Measurements from ENCODE around the gene FASN.

DNA sequence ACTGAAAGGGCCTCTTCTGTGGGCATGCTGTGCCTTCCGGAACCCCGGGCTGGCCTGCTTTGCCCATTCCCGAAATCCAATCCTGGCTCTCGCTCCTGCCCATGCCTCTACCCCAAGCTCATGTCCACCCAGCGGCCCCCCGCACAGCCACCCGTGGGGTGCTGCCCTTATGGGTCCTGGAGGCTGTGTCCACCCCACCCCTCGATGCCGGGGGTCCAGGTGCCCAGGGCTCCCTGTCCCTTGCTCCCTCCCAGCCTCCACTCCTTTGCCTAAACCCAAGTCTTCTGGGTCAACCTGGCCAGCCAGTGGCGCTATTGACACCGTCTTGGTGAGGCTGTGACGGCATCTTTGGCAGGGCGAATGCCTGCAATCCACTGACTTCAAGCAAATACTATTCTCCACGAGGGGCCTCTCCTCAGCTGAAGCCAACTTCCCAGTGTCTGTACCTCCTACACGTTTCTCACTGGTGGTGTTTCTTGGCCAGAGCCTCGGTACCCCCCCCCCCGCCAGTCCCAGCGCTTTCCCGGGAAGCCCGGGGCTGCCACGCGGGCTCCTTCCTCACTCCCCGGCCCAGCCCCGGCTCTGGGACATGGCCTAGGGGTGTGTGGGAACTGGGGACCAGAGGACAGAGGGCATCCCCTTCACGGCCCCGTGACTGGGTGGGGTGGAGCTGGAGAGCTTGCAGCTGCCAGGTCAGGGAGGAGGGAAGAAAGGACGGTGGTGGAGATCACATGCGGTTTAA lies 20.2 kb downstream of the FASN start:
- no peak for TF ChIP-seq MYC (IDR thresholded peaks at IDR 0.05; ENCODE audit: low read depth, low read length)
- no peak for TF ChIP-seq EZH2 (IDR thresholded peaks at IDR 0.05; ENCODE audit: borderline replicate concordance, low read depth, low read length, severe bottlenecking)
- TF ChIP-seq, protein P1, sequence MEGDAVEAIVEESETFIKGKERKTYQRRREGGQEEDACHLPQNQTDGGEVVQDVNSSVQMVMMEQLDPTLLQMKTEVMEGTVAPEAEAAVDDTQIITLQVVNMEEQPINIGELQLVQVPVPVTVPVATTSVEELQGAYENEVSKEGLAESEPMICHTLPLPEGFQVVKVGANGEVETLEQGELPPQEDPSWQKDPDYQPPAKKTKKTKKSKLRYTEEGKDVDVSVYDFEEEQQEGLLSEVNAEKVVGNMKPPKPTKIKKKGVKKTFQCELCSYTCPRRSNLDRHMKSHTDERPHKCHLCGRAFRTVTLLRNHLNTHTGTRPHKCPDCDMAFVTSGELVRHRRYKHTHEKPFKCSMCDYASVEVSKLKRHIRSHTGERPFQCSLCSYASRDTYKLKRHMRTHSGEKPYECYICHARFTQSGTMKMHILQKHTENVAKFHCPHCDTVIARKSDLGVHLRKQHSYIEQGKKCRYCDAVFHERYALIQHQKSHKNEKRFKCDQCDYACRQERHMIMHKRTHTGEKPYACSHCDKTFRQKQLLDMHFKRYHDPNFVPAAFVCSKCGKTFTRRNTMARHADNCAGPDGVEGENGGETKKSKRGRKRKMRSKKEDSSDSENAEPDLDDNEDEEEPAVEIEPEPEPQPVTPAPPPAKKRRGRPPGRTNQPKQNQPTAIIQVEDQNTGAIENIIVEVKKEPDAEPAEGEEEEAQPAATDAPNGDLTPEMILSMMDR (IDR thresholded peaks at IDR 0.05; ENCODE audit: extremely low read depth in 1 of 2, insufficient read depth in 1 of 2, low read depth in 1 of 2, low read length in 2 of 2): no peak
- no peak for TF ChIP-seq GATA2 (IDR thresholded peaks at IDR 0.05; ENCODE audit: insufficient read depth, insufficient read length, low read depth, low read length)
- TF ChIP-seq POLR2A (IDR thresholded peaks at IDR 0.05; ENCODE audit: low read depth, low read length): no peak
- TF ChIP-seq, protein P2, sequence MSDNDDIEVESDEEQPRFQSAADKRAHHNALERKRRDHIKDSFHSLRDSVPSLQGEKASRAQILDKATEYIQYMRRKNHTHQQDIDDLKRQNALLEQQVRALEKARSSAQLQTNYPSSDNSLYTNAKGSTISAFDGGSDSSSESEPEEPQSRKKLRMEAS (IDR thresholded peaks at IDR 0.05; ENCODE audit: insufficient read depth, insufficient read length): no peak
- no peak for TF ChIP-seq POLR2AphosphoS5 (IDR thresholded peaks at IDR 0.05; ENCODE audit: insufficient read depth, low read depth, low read length)
